ENCODE results near the gene SYTL5.

The SYTL5 gene

DNA sequence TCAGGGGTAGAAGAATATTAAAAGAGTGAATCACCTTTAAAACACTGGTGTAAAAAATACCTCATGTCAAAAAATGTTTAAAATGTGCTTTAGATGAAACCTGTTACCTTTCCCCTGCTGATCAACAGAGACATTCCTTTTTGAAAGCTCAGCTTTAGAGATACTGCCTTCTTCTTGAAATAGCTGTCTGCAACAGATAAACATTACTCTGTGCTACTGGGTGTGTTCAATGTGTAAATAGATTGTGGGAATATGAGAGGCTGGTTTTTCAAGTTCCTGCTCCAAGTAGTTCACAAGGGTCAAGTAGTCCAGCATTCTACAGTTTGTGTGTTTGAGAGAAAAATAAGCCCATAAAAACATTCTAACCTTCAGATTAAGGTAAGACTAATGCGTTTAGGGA, at the start of gene SYTL5:
TSS of gene SYTL5 (plus strand) at position 263 of the 400 bp plus-strand sequence. CDS start 27,337 bp downstream, outside the sequence.
- no peaks in the 10 kb centered on the region for H3K36me3 ChIP-seq (ENCODE audit: insufficient read depth, low read length)
- TF ChIP-seq EZH2 (IDR thresholded peaks at IDR 0.05; ENCODE audit: borderline replicate concordance, low read depth, low read length, severe bottlenecking) = no peak
- TF ChIP-seq, protein P1, sequence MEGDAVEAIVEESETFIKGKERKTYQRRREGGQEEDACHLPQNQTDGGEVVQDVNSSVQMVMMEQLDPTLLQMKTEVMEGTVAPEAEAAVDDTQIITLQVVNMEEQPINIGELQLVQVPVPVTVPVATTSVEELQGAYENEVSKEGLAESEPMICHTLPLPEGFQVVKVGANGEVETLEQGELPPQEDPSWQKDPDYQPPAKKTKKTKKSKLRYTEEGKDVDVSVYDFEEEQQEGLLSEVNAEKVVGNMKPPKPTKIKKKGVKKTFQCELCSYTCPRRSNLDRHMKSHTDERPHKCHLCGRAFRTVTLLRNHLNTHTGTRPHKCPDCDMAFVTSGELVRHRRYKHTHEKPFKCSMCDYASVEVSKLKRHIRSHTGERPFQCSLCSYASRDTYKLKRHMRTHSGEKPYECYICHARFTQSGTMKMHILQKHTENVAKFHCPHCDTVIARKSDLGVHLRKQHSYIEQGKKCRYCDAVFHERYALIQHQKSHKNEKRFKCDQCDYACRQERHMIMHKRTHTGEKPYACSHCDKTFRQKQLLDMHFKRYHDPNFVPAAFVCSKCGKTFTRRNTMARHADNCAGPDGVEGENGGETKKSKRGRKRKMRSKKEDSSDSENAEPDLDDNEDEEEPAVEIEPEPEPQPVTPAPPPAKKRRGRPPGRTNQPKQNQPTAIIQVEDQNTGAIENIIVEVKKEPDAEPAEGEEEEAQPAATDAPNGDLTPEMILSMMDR (IDR thresholded peaks at IDR 0.05; ENCODE audit: borderline replicate concordance, extremely low read depth, low read length, poor library complexity, severe bottlenecking) = no peak
- no peak within 1 kb of the TSS for H3K4me2 ChIP-seq (ENCODE audit: insufficient read depth, low read length)
- no peak within 1 kb of the TSS for H2AFZ ChIP-seq (ENCODE audit: low read depth, low read length)
- no peaks in the 10 kb centered on the region for H3K9me3 ChIP-seq (ENCODE audit: insufficient read depth, low read length, severe bottlenecking)
- no peaks in the 10 kb centered on the region for H4K20me1 ChIP-seq (ENCODE audit: insufficient read depth, low read length)
- no peaks in the 10 kb centered on the region for H3K79me2 ChIP-seq (ENCODE audit: insufficient read depth, low read length)
- ATAC-seq (ENCODE audit: insufficient read depth, low read depth) (no peak), DNase-seq (no peak)
- H3K9ac ChIP-seq (ENCODE audit: low read depth, low read length) = no peak within 1 kb of the TSS
- no peak within 1 kb of the TSS for H3K27ac ChIP-seq (ENCODE audit: low read length)
- no peaks in the 10 kb centered on the region for H3K4me1 ChIP-seq (ENCODE audit: insufficient read depth, low read length)
- no peak within 1 kb of the TSS for H3K4me3 ChIP-seq (ENCODE audit: low read depth in 1 of 2, low read length in 2 of 2)
- no peaks in the 10 kb centered on the region for H3K27me3 ChIP-seq (ENCODE audit: insufficient read depth, low read length, poor library complexity)

DNA sequence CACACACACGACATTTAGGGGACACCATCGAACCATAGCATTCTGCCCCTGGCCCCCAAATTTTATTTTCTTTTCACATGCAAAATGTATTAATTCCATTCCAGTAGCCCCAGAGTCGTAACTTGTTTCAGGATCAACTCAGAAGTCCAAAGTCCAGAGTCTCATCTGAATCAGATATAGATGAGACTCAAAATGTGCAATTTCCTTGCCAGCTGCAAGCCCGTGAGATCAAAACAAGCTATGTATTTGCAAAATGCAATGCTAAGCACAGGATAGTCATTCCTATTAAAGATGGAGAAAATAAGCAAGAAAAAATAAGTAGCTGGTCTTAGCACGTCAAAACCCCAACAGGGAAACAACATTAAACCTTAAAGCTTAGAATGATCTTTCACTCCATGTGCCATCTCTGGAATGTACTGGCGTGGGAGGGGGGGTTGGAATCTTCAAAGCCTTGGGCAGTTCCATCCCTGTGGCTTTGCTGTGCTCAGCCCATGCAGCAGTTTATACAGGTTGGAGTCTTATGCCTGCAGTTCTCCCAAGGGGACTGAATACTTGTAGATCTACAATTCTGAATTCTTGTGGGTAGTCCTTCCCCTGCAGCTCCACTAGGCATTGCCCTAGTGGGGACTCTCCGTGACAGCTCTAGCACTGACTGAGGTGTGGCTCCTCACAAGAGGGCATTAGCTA, 47.7 kb upstream of the SYTL5 start:
- ATAC-seq (ENCODE audit: insufficient read depth, low read depth) = no peak
- H3K79me2 ChIP-seq (ENCODE audit: insufficient read depth, low read length) = no peaks in the 10 kb centered on the region
- no peak overlapping the region for H3K9ac ChIP-seq (ENCODE audit: low read depth, low read length)
- H3K27ac ChIP-seq (ENCODE audit: low read length) = no peak overlapping the region
- H3K36me3 ChIP-seq (ENCODE audit: insufficient read depth, low read length) = no peaks in the 10 kb centered on the region
- H3K4me2 ChIP-seq (ENCODE audit: insufficient read depth, low read length) = no peak overlapping the region
- no peak for DNase-seq
- no peaks in the 10 kb centered on the region for H3K9me3 ChIP-seq (ENCODE audit: insufficient read depth, low read length, severe bottlenecking)
- TF ChIP-seq EZH2 (IDR thresholded peaks at IDR 0.05; ENCODE audit: borderline replicate concordance, low read depth, low read length, severe bottlenecking) = no peak
- TF ChIP-seq, protein P1 (IDR thresholded peaks at IDR 0.05; ENCODE audit: borderline replicate concordance, extremely low read depth, low read length, poor library complexity, severe bottlenecking) = no peak
- no peaks in the 10 kb centered on the region for H3K4me1 ChIP-seq (ENCODE audit: insufficient read depth, low read length)
- H3K27me3 ChIP-seq (ENCODE audit: insufficient read depth, low read length, poor library complexity) = no peaks in the 10 kb centered on the region
- no peaks in the 10 kb centered on the region for H4K20me1 ChIP-seq (ENCODE audit: insufficient read depth, low read length)
- no peak overlapping the region for H2AFZ ChIP-seq (ENCODE audit: low read depth, low read length)
- no peak overlapping the region for H3K4me3 ChIP-seq (ENCODE audit: low read depth in 1 of 2, low read length in 2 of 2)

DNA sequence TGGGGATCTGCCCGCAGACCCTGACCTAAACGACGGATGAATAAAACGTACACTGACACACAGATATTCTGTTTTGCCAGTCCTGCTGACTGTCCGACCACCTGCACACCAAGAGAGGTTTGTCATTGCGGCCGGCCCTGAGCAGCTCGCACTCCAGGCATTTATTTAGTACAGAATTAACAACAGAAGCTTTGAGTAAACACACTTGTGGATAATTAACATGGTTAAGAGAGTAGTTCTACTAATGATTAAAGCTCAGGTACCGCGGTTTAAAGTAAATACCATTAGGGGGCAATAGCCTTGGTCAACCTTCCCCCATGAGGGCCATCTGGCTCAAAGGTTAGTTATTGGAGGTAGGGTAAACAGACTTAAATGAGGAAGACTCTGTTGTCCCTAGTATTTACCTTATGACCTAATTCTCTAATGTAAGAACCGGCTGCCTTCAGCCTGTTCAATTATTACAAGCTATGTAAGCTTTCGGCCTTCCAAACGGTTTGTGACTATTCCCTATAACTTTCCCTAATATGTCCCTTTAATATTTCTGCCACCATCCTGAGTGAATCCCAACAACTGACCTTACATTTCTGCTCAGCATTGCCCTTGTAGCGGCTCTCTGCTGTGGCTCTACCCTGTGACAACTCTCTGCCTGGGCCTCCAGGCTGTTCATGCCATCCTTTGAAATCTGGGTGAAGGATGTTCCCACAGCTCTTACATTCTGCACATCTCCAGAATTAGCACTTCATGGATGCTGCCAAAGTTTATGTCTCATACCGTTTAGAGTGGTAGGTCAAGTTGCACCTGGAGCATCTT, 46.9 kb upstream of the SYTL5 start:
- H4K20me1 ChIP-seq (ENCODE audit: insufficient read depth, low read length) = no peaks in the 10 kb centered on the region
- no peak overlapping the region for H3K27ac ChIP-seq (ENCODE audit: low read length)
- no peaks in the 10 kb centered on the region for H3K9me3 ChIP-seq (ENCODE audit: insufficient read depth, low read length, severe bottlenecking)
- no peak for TF ChIP-seq EZH2 (IDR thresholded peaks at IDR 0.05; ENCODE audit: borderline replicate concordance, low read depth, low read length, severe bottlenecking)
- TF ChIP-seq, protein P1 (IDR thresholded peaks at IDR 0.05; ENCODE audit: borderline replicate concordance, extremely low read depth, low read length, poor library complexity, severe bottlenecking) = no peak
- no peak overlapping the region for H3K9ac ChIP-seq (ENCODE audit: low read depth, low read length)
- H3K4me2 ChIP-seq (ENCODE audit: insufficient read depth, low read length) = no peak overlapping the region
- no peak overlapping the region for H3K4me3 ChIP-seq (ENCODE audit: low read depth in 1 of 2, low read length in 2 of 2)
- H3K27me3 ChIP-seq (ENCODE audit: insufficient read depth, low read length, poor library complexity) = no peaks in the 10 kb centered on the region
- H3K4me1 ChIP-seq (ENCODE audit: insufficient read depth, low read length) = no peaks in the 10 kb centered on the region
- no peak overlapping the region for H2AFZ ChIP-seq (ENCODE audit: low read depth, low read length)
- ATAC-seq (ENCODE audit: insufficient read depth, low read depth) (no peak), DNase-seq (no peak)
- no peaks in the 10 kb centered on the region for H3K36me3 ChIP-seq (ENCODE audit: insufficient read depth, low read length)
- no peaks in the 10 kb centered on the region for H3K79me2 ChIP-seq (ENCODE audit: insufficient read depth, low read length)
